Calu3 (cell line): ENCODE results near the gene HARS2. TPM values are rescaled to one million over a fixed set of nuclear protein-coding genes. Genes with fewer than 3 reads are reported as not detected.

Source experiments
- BruUV-seq: library from RNA; stranded (reverse); fragments of 400-500 nt; replicated peaks from 2 replicates; lab custom pipeline; 2021; lab: Mats Ljungman, UMichigan
- CTCF ChIA-PET: fragments of 300-600 bp; sonication (Branson Sonifier 250); formaldehyde crosslinking; loops from one replicate; lab custom pipeline; 2022; ENCODE audit warnings: antibody characterized with exemption; lab: Charles Lee
- DNase-seq: peaks from one replicate; pipeline ENCODE4 v3.0.0; 2022
- H3K27ac Mint-ChIP-seq: one replicate; pipeline ENCODE4 v1.8.0; 2022; ENCODE audit warnings: mixed read lengths; ENCODE audit not compliant: unreplicated experiment
- H3K27me3 Mint-ChIP-seq: one replicate; pipeline ENCODE4 v1.8.0; 2022; ENCODE audit warnings: mixed read lengths; ENCODE audit not compliant: unreplicated experiment
- H3K36me3 Mint-ChIP-seq: one replicate; pipeline ENCODE4 v1.8.0; 2022; ENCODE audit warnings: mild to moderate bottlenecking, moderate library complexity, mixed read lengths; ENCODE audit not compliant: insufficient read depth, unreplicated experiment
- H3K4me1 Mint-ChIP-seq: one replicate; pipeline ENCODE4 v1.8.0; 2022; ENCODE audit warnings: mild to moderate bottlenecking, low read depth, mixed read lengths; ENCODE audit not compliant: unreplicated experiment
- H3K4me3 Mint-ChIP-seq: one replicate; pipeline ENCODE4 v1.8.0; 2022; ENCODE audit warnings: mild to moderate bottlenecking, low read depth, moderate library complexity, mixed read lengths; ENCODE audit not compliant: unreplicated experiment
- H3K9me3 Mint-ChIP-seq: one replicate; pipeline ENCODE4 v1.8.0; 2022; ENCODE audit warnings: low read depth, mixed read lengths; ENCODE audit not compliant: unreplicated experiment
- CTCF ChIP-seq: fragments of 200-600 bp; IDR thresholded peaks from one replicate; pipeline ENCODE4 v1.8.0; 2022; ENCODE audit warnings: antibody characterized with exemption; ENCODE audit not compliant: unreplicated experiment
- intact Hi-C: fragments of 100-400 bp; cut with micrococcal nuclease; formaldehyde crosslinking; loops from one replicate; pipeline ENCODE4 v1.10.0; 2022; ENCODE audit not compliant: unreplicated experiment
- total RNA-seq: library from RNA; stranded (reverse); gene quantifications from 2 replicates; pipeline ENCODE4 v1.2.3, GENCODE V29; 2022

Gene HARS2
- total RNA-seq, 1 experiment from 2014 or later = 45.1 TPM

GRCh38 chr5:140671472-140672125, 19.7 kb upstream of the HARS2 start:
- TF ChIP-seq CTCF = no peak
- peaks cover 16% of the 10 kb centered on the region for H3K4me1 Mint-ChIP-seq
- H3K36me3 Mint-ChIP-seq = peaks cover 62% of the 10 kb centered on the region
- no peak overlapping the region for H3K4me3 Mint-ChIP-seq
- H3K27me3 Mint-ChIP-seq = no peaks in the 10 kb centered on the region
- no peaks in the 10 kb centered on the region for H3K9me3 Mint-ChIP-seq
- peak overlapping the region; percentile 73 for H3K27ac Mint-ChIP-seq
- CTCF ChIA-PET = no interaction called here
- intact Hi-C loops = no loop called here
- DNase-seq = no peak
- BruUV-seq = no TSS peak

DNA sequence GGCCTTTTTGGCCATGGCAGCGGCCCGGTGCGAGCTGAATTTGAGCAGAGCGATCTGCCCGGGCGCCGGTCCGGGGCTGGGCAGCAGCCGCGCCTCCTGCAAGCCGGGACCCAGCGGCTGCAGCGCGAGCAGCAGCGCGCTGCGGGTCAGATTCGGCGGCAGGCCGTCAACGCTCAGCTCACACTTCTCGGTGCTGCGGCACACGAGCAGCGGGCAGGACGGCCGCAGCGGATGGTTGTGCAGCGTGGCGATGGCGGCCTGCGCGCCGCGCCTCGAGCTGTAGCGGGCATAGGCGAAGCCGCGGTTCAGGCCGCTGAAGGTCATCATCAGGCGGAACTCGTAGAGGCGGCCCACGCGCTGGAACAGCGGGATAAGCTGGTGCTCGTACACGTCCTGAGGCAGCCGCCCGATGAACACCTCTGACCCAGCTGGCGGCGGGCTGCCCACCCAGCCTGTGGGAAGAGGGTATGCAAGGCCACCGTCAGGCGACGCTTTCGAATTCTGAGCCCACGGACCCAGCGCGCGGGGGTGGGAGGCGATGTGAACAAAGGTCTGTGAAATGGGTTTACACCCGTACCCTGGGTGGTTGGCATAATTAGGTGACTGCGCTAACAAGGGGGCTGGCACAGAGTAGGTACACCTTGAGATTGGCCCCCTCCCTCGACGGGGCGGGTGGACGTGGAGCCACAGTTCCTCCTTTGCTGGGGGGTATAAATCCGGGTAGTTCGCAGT, 18.6 kb upstream of the HARS2 start:
- CTCF ChIA-PET = no interaction called here
- intact Hi-C loops = no loop called here
- H3K4me1 Mint-ChIP-seq = peaks cover 6% of the 10 kb centered on the region
- no peaks in the 10 kb centered on the region for H3K27me3 Mint-ChIP-seq
- no peak overlapping the region for H3K4me3 Mint-ChIP-seq
- H3K9me3 Mint-ChIP-seq = no peaks in the 10 kb centered on the region
- no peak for TF ChIP-seq CTCF
- H3K27ac Mint-ChIP-seq = peak overlapping the region; percentile 73
- peak; percentile 36 for DNase-seq
- peaks cover 54% of the 10 kb centered on the region for H3K36me3 Mint-ChIP-seq
- BruUV-seq = no TSS peak

DNA sequence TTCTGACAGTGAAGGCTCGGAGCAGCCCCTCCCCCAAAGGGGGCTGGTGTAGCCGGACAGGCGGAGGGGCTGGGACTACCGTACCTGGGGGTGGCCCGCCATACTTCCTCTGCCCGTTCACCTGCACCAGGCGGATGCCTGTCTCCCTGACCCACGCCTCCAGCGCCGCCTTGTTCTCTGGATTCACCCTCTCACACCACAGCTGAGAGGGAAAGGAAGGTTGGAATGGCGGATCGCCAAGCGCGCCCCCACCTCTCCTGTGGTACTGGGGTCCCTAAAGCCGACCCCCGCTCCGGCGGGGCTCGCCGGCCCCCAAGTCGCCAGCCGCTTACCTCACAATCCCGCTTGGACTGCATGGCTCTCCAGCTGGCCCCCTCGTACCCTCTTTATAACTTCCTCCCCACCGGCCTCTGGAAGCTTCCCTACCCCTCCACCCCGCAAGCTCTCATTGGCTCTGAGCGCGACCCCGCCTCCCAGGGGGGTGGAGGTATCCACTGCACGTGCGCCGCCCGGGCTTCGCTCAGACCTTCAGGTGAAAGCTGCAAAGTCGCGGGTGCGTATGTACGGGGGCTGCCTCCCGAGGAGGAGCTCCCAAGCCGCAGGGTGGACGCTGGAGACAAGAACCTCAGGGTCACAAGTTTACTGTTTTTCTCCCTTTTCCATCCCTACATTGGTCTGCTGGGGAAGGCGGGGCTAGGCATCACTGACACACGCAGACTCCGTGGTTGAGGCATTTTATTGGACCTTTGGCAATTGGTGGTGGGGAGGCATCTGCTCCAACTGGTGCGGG, 17.9 kb upstream of the HARS2 start, which contains the start of gene DND1:
DND1 (minus strand) TSS at position 390 of the 790 bp plus-strand sequence; CDS start at position 356, 34 bp downstream.
- no peaks in the 10 kb centered on the region for H3K27me3 Mint-ChIP-seq
- peaks cover 58% of the 10 kb centered on the region for H3K36me3 Mint-ChIP-seq
- BruUV-seq = no TSS peak
- no peak for TF ChIP-seq CTCF
- no peak within 1 kb of the TSS for H3K27ac Mint-ChIP-seq
- H3K4me3 Mint-ChIP-seq = no peak within 1 kb of the TSS
- CTCF ChIA-PET = interaction anchor here (1.6 kb wide), 1 partner anchor 46 kb away, joined by 4 read pairs; no protein-coding TSS in a partner anchor
- intact Hi-C loops = no loop called here
- H3K9me3 Mint-ChIP-seq = no peaks in the 10 kb centered on the region
- no peak for DNase-seq
- H3K4me1 Mint-ChIP-seq = no peaks in the 10 kb centered on the region

- Mint-ChIP-seq H3K9me3 (no peaks in the 10 kb centered on the region), H3K27ac (no peak overlapping the region), H3K36me3 (peaks cover 63% of the 10 kb centered on the region), H3K27me3 (no peaks in the 10 kb centered on the region), H3K4me3 (no peak overlapping the region), H3K4me1 (no peaks in the 10 kb centered on the region)
- intact Hi-C loops = no loop called here
- no peak for TF ChIP-seq CTCF
- no TSS peak for BruUV-seq
- CTCF ChIA-PET = interaction anchor here (1.6 kb wide), 1 partner anchor 45 kb away, joined by 4 read pairs; no protein-coding TSS in a partner anchor
- DNase-seq = no peak
Measured at GRCh38 chr5:140674211-140674610, 17.0 kb upstream of the HARS2 start.
